GM10266 (cell line): ENCODE data around the gene PCDH15.
"Not testable (repeated sequence)": the region's sequence is repeated elsewhere in the genome, so short reads cannot be mapped to it uniquely, and the experiment has no call there.

Source experiments
- DNase-seq: peaks from one replicate; pipeline ENCODE4 v3.0.0; 2012; ENCODE audit errors: extremely low spot score
- TF ChIP-seq, protein P1 (sequence below): IDR thresholded peaks from 2 replicates; pipeline ENCODE4 v1.5.1; 2012; ENCODE audit warnings: mild to moderate bottlenecking, low read depth; ENCODE audit not compliant: control insufficient read depth, insufficient read depth; ENCODE audit errors: missing control alignments

The PCDH15 gene

GRCh38 chr10:54530299-54530698 is 270.7 kb downstream of the PCDH15 start:
- no peak for DNase-seq
- TF ChIP-seq, protein P1, sequence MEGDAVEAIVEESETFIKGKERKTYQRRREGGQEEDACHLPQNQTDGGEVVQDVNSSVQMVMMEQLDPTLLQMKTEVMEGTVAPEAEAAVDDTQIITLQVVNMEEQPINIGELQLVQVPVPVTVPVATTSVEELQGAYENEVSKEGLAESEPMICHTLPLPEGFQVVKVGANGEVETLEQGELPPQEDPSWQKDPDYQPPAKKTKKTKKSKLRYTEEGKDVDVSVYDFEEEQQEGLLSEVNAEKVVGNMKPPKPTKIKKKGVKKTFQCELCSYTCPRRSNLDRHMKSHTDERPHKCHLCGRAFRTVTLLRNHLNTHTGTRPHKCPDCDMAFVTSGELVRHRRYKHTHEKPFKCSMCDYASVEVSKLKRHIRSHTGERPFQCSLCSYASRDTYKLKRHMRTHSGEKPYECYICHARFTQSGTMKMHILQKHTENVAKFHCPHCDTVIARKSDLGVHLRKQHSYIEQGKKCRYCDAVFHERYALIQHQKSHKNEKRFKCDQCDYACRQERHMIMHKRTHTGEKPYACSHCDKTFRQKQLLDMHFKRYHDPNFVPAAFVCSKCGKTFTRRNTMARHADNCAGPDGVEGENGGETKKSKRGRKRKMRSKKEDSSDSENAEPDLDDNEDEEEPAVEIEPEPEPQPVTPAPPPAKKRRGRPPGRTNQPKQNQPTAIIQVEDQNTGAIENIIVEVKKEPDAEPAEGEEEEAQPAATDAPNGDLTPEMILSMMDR = no peak

DNA sequence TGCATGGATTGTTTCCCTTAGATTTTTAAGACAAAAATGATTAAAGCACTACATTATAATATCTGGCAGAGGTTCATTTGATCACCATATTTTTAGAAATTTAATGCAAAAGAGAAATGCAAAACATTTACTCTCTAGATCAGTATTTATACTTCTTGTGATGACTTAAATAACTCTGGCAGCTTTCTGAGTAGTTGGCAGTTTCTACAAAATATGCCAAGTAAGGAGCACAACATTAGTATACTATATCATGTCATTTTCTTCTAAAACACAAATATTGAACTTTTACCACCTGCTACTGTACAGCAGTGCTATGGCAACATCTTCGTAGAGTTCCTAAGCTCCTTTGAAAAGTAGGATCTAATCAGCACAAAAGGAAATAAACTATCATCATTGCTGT is 275.2 kb downstream of the PCDH15 start:
- TF ChIP-seq, protein P1 = no peak
- no peak for DNase-seq

- DNase-seq = not testable (repeated sequence)
Observed at GRCh38 chr10:54515244-54515643, 285.8 kb downstream of the PCDH15 start.

GRCh38 chr10:54503863-54504262 is 297.2 kb downstream of the PCDH15 start:
- no peak for DNase-seq
- TF ChIP-seq, protein P1 = no peak

GRCh38 chr10:54501929-54502328 is 299.1 kb downstream of the PCDH15 start:
- TF ChIP-seq, protein P1 = no peak
- DNase-seq = no peak

DNA sequence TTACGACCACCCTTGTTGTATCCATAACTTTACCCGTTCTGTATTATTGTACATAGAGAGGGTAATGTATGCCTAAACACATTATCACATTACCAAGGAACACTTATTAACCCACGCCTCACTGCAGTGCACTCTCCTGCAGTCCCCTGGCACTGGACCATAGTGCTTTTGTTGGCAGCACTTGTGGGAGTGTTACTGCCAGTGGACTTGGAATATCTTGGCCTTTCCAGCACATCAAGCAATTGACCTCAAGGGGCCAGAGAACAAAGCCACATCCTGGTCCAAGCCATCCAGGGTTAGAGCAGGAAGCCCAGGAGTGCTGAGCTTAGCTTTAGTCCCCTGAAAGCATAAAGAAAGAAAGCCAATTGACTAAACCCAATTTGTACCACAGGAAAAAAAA is 304.2 kb downstream of the PCDH15 start:
- no peak for DNase-seq
- TF ChIP-seq, protein P1 = no peak

GRCh38 chr10:54487743-54488142 is 313.3 kb downstream of the PCDH15 start:
- TF ChIP-seq, protein P1 = no peak
- no peak for DNase-seq

GRCh38 chr10:54485971-54486370 is 315.1 kb downstream of the PCDH15 start:
- no peak for DNase-seq
- TF ChIP-seq, protein P1 = no peak
